NCI-H82 treated with DMSO at 0.1 percent for 48 hours (cell line): ENCODE measurements around the gene ZNF226.
"Not testable (repeated sequence)": the region's sequence is repeated elsewhere in the genome, so short reads cannot be mapped to it uniquely, and the experiment has no call there.

Source experiments
- DNase-seq: peaks from one replicate; lab custom pipeline; 2025; ENCODE audit not compliant: unreplicated experiment; lab: John Stamatoyannopoulos, UW

The ZNF226 gene

GRCh38 chr19:44164673-44165512 is at the start of gene ZNF226:
Gene ZNF226, plus strand, starts transcription at chr19:44165100. Its CDS starts 4,981 bp downstream, at chr19:44170081.
- peak; percentile 99 for DNase-seq

- not testable (repeated sequence) for DNase-seq
These were observed 43.7 kb upstream of the ZNF226 start for GRCh38 chr19:44121162-44121561.

GRCh38 chr19:44131955-44132354 is 32.9 kb upstream of the ZNF226 start:
- no peak for DNase-seq

- DNase-seq, result peak; percentile 31
These were observed 23.5 kb upstream of the ZNF226 start, which contains the start of gene ZNF234 for GRCh38 chr19:44141191-44142058. Gene ZNF234, plus strand, starts transcription at chr19:44141554. Its CDS starts 3,079 bp downstream, at chr19:44144633.

GRCh38 chr19:44142059-44142433 is 22.9 kb upstream of the ZNF226 start:
- no peak for DNase-seq

- no peak for DNase-seq
These were observed 15.1 kb upstream of the ZNF226 start for GRCh38 chr19:44149776-44150175.

- DNase-seq, result no peak
These were observed 13.4 kb upstream of the ZNF226 start for GRCh38 chr19:44151491-44151890.

- DNase-seq, result no peak
These were observed 8.4 kb upstream of the ZNF226 start for GRCh38 chr19:44156475-44156874.

- DNase-seq, result no peak
These were observed 1.1 kb upstream of the ZNF226 start for GRCh38 chr19:44163789-44164188.

- no peak for DNase-seq
These were observed 600 bp upstream of the ZNF226 start for GRCh38 chr19:44164327-44164672.

- DNase-seq, result not testable (repeated sequence)
These were observed 5.8 kb downstream of the ZNF226 start for GRCh38 chr19:44170660-44171059.

- DNase-seq, result no peak
These were observed 11.7 kb downstream of the ZNF226 start for GRCh38 chr19:44176590-44176989.

- no peak for DNase-seq
These were observed 16.1 kb downstream of the ZNF226 start for GRCh38 chr19:44180968-44181367.

GRCh38 chr19:44182145-44182544 is 17.2 kb downstream of the ZNF226 start:
- DNase-seq, result no peak

GRCh38 chr19:44190020-44190419 is 25.1 kb downstream of the ZNF226 start:
- DNase-seq, result no peak

GRCh38 chr19:44192127-44192526 is 27.2 kb downstream of the ZNF226 start:
- no peak for DNase-seq

GRCh38 chr19:44196772-44197171 is 31.9 kb downstream of the ZNF226 start:
- DNase-seq, result no peak

- no peak for DNase-seq
These were observed 37.6 kb downstream of the ZNF226 start for GRCh38 chr19:44202470-44202869.

- no peak for DNase-seq
These were observed 38.1 kb downstream of the ZNF226 start for GRCh38 chr19:44202974-44203373.

- not testable (repeated sequence) for DNase-seq
These were observed 39.0 kb downstream of the ZNF226 start for GRCh38 chr19:44203877-44204276.

GRCh38 chr19:44204772-44205171 is 39.9 kb downstream of the ZNF226 start:
- no peak for DNase-seq
